GM12801 (cell line): ENCODE results near the gene INPP5F.

ENCODE experiments used
- TF ChIP-seq, protein P1 (sequence below): IDR thresholded peaks from one replicate; pipeline ENCODE4 v1.5.1; 2011; ENCODE audit warnings: control low read depth; ENCODE audit not compliant: insufficient read length; ENCODE audit errors: extremely low read depth

INPP5F gene, protein sequence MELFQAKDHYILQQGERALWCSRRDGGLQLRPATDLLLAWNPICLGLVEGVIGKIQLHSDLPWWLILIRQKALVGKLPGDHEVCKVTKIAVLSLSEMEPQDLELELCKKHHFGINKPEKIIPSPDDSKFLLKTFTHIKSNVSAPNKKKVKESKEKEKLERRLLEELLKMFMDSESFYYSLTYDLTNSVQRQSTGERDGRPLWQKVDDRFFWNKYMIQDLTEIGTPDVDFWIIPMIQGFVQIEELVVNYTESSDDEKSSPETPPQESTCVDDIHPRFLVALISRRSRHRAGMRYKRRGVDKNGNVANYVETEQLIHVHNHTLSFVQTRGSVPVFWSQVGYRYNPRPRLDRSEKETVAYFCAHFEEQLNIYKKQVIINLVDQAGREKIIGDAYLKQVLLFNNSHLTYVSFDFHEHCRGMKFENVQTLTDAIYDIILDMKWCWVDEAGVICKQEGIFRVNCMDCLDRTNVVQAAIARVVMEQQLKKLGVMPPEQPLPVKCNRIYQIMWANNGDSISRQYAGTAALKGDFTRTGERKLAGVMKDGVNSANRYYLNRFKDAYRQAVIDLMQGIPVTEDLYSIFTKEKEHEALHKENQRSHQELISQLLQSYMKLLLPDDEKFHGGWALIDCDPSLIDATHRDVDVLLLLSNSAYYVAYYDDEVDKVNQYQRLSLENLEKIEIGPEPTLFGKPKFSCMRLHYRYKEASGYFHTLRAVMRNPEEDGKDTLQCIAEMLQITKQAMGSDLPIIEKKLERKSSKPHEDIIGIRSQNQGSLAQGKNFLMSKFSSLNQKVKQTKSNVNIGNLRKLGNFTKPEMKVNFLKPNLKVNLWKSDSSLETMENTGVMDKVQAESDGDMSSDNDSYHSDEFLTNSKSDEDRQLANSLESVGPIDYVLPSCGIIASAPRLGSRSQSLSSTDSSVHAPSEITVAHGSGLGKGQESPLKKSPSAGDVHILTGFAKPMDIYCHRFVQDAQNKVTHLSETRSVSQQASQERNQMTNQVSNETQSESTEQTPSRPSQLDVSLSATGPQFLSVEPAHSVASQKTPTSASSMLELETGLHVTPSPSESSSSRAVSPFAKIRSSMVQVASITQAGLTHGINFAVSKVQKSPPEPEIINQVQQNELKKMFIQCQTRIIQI

GRCh38 chr10:119725828-119726675, at the start of gene INPP5F:
TSS of gene INPP5F (plus strand) at chr10:119726050. CDS start at chr10:119726263, 213 bp downstream.
- TF ChIP-seq, protein P1, sequence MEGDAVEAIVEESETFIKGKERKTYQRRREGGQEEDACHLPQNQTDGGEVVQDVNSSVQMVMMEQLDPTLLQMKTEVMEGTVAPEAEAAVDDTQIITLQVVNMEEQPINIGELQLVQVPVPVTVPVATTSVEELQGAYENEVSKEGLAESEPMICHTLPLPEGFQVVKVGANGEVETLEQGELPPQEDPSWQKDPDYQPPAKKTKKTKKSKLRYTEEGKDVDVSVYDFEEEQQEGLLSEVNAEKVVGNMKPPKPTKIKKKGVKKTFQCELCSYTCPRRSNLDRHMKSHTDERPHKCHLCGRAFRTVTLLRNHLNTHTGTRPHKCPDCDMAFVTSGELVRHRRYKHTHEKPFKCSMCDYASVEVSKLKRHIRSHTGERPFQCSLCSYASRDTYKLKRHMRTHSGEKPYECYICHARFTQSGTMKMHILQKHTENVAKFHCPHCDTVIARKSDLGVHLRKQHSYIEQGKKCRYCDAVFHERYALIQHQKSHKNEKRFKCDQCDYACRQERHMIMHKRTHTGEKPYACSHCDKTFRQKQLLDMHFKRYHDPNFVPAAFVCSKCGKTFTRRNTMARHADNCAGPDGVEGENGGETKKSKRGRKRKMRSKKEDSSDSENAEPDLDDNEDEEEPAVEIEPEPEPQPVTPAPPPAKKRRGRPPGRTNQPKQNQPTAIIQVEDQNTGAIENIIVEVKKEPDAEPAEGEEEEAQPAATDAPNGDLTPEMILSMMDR, result no peak

GRCh38 chr10:119677126-119677525, 48.7 kb upstream of the INPP5F start:
- TF ChIP-seq, protein P1, result no peak

- TF ChIP-seq, protein P1, result no peak
Observed at GRCh38 chr10:119677904-119678755, 47.7 kb upstream of the INPP5F start.

DNA sequence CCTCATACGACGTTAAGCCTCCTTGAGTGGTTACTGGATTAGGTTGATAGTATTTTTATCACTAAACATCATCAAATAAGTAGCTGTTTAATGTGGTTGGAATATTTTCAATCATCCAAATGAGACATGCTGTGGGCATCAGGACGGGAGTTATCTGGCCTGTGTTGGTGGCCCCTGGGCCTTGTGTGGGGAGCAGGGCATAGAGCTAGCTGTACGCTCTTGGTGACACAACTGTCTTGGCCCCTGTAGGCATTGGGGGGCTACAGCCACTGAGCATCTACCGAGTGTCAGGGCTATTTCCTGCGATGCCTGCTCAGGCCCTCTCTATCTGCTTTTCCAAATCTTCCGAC, 46.4 kb upstream of the INPP5F start:
- TF ChIP-seq, protein P1, result no peak

- TF ChIP-seq, protein P1, result no peak
Observed at GRCh38 chr10:119680050-119680449, 45.8 kb upstream of the INPP5F start.

DNA sequence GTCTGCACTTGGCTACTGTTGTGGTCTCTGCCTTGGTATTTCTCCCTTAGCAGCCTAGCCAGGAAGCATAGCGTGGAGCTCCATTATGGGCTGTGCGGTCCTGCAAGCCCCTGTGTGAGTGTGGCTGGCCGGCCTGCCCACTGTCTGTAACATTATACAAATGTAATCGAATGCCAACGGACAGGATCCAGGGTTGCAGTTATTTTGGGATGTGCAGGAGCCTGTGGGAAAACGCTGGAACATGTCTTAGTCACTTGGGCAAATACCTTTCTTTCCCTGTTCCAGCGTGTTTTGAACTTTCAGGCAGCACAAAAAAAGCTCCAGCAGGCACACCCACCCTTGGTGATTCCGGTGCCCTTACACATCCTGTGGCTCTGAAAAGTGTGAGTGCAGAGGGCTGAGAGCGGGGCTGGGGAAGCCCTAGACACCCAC, 45.2 kb upstream of the INPP5F start:
- TF ChIP-seq, protein P1, result no peak
